AG04450 (cell line): ENCODE data around the gene GPC6. TPM values are rescaled to one million over a fixed set of nuclear protein-coding genes. Genes with fewer than 3 reads are reported as not detected.

Source experiments
- CTCF ChIA-PET: fragments of 300-600, 350-600 bp; formaldehyde crosslinking; extraction: SDS; loops from one replicate; lab custom pipeline; 2022; ENCODE audit warnings: antibody characterized with exemption, inconsistent platforms; lab: Charles Lee
- POLR2A ChIA-PET: fragments of 350-600 bp; formaldehyde crosslinking; extraction: SDS; loops from one replicate; lab custom pipeline; 2021; ENCODE audit warnings: antibody characterized with exemption, inconsistent platforms; lab: Yijun Ruan, JAX
- DNase-seq: peaks from one replicate; pipeline ENCODE4 v3.0.0-alpha.2; 2011; ENCODE audit warnings: low read depth, low spot score
- H3K27ac ChIP-seq: one replicate; pipeline ENCODE4 v1.5.1; 2012; ENCODE audit warnings: low read depth, low read length, control low read depth
- H3K27me3 ChIP-seq: one replicate; pipeline ENCODE4 v1.6.0; 2012; ENCODE audit warnings: low read length; ENCODE audit not compliant: control insufficient read depth, insufficient read depth
- H3K4me3 ChIP-seq: 2 replicates; pipeline ENCODE4 v1.5.1; 2011; ENCODE audit warnings: mild to moderate bottlenecking, low read depth, low read length, control low read depth
- H3K9me3 ChIP-seq: 2 replicates; pipeline ENCODE4 v1.5.1; 2012; ENCODE audit warnings: low read length; ENCODE audit not compliant: control insufficient read depth, insufficient read depth
- CTCF ChIP-seq: IDR thresholded peaks from 2 replicates; pipeline ENCODE4 v1.5.1; 2011; ENCODE audit warnings: low read depth, low read length, control low read depth, inconsistent platforms
- polyA plus RNA-seq: library from polyadenylated mRNA; depleted of rRNA; stranded (reverse); fragments of >200 nt; gene quantifications from 2 replicates; pipeline ENCODE4 v1.2.3, GENCODE V29; 2011

The GPC6 gene
- polyA plus RNA-seq, 1 experiment = 40.4 TPM

- no peak for TF ChIP-seq CTCF
- CTCF ChIA-PET = no interaction called here
- POLR2A ChIA-PET = no interaction called here
- H3K9me3 ChIP-seq = no peaks in the 10 kb centered on the region; the same call in 1 of the 2 replicates
- H3K27me3 ChIP-seq = no peaks in the 10 kb centered on the region
- H3K4me3 ChIP-seq = no peak overlapping the region
- no peak for DNase-seq
- H3K27ac ChIP-seq = no peak overlapping the region
Observed at GRCh38 chr13:93224535-93224934, 2.1 kb upstream of the GPC6 start.

- Histone ChIP-seq H3K4me3 (no peak overlapping the region), H3K27me3 (no peaks in the 10 kb centered on the region), H3K27ac (no peak overlapping the region), H3K9me3 (no peaks in the 10 kb centered on the region; the same call in 1 of the 2 replicates)
- DNase-seq = no peak
- POLR2A ChIA-PET = no interaction called here
- TF ChIP-seq CTCF = no peak
- CTCF ChIA-PET = interaction anchor here (1.1 to 1.7 kb wide), 3 partner anchors 508 to 1137 kb away, joined by 3 to 5 read pairs (median 3); no protein-coding TSS in a partner anchor
Observed at GRCh38 chr13:93225610-93226009, 997 bp upstream of the GPC6 start.

GRCh38 chr13:93226065-93226622 lies 463 bp upstream of the GPC6 start:
- ChIA-PET CTCF (interaction anchor here (1.1 to 1.7 kb wide), 5 partner anchors 509 to 1136 kb away, joined by 3 to 5 read pairs (median 4); no protein-coding TSS in a partner anchor), POLR2A (interaction anchor here (0.5 kb wide), 1 partner anchor 543 kb away, joined by 3 read pairs; no protein-coding TSS in a partner anchor)
- DNase-seq = no peak
- Histone ChIP-seq H3K27ac (no peak overlapping the region), H3K9me3 (no peaks in the 10 kb centered on the region; the same call in 1 of the 2 replicates), H3K4me3 (peak overlapping the region; percentile 80), H3K27me3 (no peaks in the 10 kb centered on the region)
- TF ChIP-seq CTCF = no peak

- DNase-seq = no peak
- no peaks in the 10 kb centered on the region for H3K27me3 ChIP-seq
- no peaks in the 10 kb centered on the region; the same call in 1 of the 2 replicates for H3K9me3 ChIP-seq
- ChIA-PET CTCF (interaction anchor here (1.1 kb wide), 2 partner anchors 511 to 1135 kb away, joined by 4 to 5 read pairs; no protein-coding TSS in a partner anchor), POLR2A (no interaction called here)
- TF ChIP-seq CTCF = peak; percentile 10; the same call in 1 of the 2 replicates
- H3K27ac ChIP-seq = peak overlapping the region; percentile 91
- peak overlapping the region; percentile 80 for H3K4me3 ChIP-seq
Observed at GRCh38 chr13:93227280-93227877, 772 bp downstream of the GPC6 start.
